Measurements from ENCODE around the gene UBAC2.

The UBAC2 gene

GRCh38 chr13:99299256-99299919 is 98.7 kb downstream of the UBAC2 start:
- DNase-seq, result no peak

GRCh38 chr13:99299920-99300341 is 99.3 kb downstream of the UBAC2 start:
- no peak for DNase-seq

DNA sequence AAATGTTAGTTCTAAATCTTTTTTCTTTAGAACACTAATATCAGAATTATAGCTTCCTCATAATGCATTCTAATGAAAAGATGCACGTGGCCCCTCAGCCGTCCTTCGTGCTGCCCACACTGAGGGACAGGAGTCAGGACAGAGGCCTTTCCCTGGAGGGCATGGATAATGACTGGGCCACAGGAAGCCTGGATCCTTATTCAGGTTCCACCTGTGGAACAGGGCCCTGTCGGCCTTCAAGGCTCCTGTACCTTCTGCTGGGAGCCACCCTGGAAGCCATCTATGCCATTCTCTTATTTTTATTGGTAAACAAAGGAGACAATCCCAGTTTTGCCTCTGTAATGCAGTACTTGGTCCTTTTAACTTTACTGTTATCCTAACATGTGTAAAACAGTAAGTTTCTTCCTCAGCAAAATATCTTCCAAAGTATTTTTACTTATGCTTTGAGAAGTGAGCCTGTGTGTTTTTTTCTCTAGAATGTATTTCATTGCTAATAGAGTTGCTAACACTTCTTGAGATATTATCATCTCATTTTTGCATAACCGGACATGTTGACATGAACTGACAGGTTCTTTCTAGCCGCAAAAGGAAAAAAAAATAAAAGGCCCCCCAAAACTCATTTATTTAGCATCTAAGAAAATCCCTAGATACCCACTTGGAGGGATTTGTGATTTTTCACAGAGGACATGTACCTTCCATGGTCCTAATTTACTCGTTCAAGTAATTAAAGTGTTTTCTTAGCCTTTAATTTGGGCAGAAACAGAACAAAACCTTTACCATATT is 100.6 kb downstream of the UBAC2 start:
- DNase-seq, result no peak

- DNase-seq, result peak in 1 of 2 experiments; percentile 16
These were observed 101.4 kb downstream of the UBAC2 start for GRCh38 chr13:99301913-99302636.

DNA sequence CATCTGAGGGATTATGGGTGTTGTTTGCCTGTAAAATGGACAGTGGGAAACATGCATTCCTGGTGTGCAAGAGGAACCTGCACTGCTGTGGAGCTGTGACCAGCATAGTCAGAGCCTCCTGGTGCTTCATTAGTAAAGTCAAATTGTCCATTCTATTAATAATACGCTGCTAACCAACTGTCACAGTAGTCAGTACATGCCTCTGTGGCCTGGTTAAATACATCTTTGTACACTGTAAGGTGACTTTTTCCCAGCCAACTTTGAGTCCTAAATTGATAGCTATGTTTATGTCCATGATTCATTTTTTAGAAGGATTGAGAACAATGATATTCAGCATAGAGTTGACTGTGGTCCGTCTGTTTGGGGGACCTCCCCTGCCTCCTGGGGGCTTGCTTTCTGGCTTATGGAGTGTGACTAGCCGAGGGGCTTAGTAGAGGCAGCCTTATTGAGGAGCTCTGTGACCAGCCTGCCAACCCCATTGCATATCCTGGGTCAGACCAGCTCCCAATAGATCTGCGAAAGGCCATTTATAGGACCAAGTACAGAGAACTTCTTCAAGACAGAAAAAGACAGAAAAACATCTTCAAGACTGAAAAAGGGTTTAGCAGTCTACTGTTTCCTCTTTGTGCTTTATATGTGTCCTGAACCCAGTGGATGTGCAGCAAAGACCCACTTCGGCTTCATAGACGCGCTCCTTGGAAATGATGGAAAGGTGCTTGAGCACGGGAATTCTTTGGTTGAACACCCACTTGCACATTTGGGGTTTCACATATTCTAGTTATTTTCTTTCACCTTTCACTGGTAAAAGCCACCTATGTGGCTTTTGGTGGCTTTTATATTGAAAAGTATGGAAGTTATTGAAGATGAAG is 102.2 kb downstream of the UBAC2 start:
- DNase-seq, result no peak

- no peak for DNase-seq
These were observed 103.3 kb downstream of the UBAC2 start for GRCh38 chr13:99303863-99304521.

DNA sequence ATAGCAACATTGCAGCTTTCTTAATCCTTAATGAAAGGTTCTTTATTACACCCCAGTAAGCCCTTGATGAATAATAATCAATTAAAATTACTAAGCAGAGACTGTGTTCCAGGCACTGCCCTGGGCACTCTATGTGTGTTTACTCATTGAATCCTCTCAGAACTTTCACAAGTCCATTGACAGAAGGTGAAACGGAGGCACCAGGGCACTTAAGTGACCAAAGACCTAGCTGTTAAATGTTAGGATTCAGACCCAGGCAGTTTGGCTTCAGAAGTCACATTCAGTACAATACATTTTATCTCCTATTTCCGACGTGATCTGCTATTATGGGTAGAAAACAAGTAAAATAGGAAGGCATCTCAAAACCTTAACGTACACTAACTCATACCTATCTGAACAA is 103.9 kb downstream of the UBAC2 start:
- no peak for DNase-seq

DNA sequence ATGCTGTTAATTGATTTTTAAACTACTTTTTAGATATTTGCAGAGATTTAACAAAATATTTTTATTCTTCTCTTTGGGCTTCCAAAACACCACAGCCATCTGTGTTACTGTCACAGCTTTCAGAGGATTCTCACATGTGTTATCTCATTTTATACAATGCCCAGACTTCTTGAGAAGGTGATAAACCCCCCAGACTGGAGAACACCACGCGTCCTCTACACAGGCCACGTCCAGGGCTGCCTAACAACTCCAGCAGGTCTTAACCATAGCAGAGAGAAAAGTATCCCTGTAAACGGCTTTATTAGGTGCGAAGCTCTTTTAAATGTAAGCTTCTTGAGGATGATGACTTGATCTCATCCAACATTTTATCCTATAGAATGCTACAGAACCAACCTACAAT is 104.5 kb downstream of the UBAC2 start:
- no peak for DNase-seq

- no peak for DNase-seq
These were observed 104.9 kb downstream of the UBAC2 start for GRCh38 chr13:99305566-99305965.

GRCh38 chr13:99307247-99307646 is 106.6 kb downstream of the UBAC2 start, which contains the start of gene GPR183:
GPR183 (minus strand) TSS chr13:99307399; CDS start chr13:99296145, 11,254 bp downstream.
- peak; percentile 69 to 71 for DNase-seq

DNA sequence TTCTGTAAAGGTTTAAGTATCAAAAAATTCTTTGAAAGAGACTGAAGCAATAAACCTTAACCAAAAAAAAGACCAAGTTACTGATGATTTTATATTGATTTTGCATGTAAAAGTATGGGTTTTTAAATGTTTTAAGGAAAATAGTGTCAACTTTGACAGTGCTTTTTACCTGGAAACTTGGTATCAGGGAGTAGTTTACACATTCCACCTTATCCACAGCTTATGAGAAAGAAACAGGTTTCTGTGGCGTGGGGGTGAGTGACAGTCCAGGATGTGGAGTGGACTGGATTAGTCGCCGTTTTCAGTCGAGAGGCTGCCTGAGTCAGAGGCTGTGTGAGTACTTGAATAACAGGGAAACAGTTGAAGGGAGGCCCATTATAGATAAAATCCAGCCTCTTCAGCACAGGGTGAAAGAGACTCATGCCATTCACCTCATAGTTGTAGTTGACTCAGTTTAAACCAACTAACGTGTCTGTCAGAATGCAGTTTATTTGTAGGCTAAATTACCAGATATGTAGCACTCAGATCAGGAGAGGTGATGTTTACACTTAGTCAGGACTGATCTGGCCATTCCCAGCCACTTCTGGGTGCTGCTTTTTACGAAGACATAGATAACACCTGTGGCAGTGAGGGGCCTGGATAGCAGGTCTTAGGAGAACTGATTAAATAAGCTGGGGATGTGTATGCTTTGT is 107.1 kb downstream of the UBAC2 start:
- DNase-seq, result peak in 1 of 2 experiments; percentile 7

DNA sequence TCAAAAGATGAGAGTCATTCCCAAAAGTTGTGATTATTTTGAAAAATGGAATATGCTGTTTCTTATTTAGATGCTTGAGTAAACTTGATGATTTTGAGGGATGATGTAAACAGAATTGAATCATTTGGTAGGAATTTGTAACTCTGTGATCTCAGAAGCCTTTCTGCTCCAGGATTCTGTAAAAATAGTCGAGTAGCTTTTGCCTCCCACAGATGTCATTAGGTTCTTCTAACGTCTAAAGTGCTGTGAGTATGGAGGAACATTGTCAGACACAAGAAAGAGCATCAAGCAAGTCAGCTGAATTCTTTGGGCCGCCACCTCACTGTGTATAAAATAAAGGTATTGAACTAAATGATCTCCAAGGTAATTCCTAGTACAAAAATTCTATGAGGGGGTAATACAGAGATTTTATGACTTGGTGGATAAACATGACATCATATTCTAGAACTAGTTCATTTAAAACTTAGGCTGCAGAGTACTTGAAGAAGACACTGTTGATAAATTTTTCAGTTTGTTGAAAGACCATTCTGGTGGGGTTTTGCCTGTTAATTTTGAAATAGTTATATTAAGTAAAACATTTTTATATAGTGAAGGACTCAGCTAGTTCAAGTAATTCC is 107.9 kb downstream of the UBAC2 start:
- DNase-seq, result no peak

DNA sequence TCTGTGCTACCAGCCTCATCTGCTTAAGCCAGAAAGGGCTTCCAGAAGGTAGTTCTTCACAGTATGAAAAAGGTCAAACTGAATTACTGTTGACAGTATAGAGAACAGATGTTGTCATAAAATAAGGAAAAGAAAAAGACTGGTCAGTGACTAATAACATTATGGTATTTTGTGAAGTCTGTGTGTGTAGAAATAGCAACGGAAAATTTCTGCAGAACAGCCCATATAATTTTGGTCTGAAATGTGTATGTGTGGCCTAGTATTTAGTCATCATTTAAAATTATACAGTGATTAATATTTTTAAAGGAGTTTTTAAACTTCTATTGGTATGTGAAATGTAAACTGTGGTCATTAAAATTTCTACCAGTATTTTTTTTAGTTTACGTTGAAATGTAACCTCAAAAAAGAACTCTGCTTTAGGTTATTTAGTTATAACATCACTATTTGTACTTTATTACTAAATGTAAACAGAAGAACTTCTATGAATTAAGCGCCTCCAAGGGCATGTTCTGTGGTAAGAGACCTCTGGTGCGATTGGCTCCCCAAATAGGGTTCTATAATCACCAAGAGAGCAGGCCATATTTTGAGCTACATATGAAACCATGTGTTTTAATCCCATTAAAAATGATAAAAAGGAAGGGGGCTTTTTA is 109.9 kb downstream of the UBAC2 start:
- DNase-seq, result peak; percentile 68 to 78

GRCh38 chr13:99311137-99311536 is 110.5 kb downstream of the UBAC2 start:
- no peak for DNase-seq

DNA sequence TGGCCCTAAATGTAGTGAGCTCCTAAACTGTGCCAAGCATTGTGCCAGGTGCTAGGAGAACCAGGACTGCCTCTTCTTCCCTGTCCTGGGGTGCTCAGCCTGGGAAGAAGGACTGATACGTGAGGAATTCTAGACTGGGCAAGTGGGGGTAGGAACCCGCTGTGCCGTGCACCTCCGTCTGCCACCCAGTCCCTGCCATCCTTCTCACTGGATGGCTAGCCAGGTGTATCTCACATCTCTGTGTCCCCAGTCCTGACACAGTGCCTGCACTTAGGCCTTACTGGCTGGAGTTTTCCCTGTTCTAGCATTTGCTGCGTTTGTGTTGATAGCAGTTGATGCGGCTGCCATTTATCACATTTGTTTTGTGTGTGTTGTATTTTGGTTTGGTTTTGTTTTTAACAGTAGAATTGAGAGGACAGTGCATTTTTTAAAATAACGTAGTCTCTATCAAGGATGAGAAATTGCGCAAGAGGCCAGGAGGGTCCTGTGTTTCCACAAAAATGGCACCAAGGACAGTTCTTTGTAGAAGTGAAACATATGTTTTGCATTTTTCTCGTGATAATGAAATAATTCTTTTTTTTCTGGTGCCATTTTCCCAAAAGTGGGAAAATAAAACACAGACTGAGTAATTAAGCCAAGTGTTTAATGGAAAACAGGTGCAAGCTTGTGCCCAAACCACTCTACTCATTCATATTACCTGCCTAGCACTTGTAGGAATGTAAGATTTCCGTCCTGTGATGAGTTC is 111.3 kb downstream of the UBAC2 start:
- no peak for DNase-seq

- peak; percentile 100 for DNase-seq
These were observed 111.8 kb downstream of the UBAC2 start for GRCh38 chr13:99312493-99312883.

DNA sequence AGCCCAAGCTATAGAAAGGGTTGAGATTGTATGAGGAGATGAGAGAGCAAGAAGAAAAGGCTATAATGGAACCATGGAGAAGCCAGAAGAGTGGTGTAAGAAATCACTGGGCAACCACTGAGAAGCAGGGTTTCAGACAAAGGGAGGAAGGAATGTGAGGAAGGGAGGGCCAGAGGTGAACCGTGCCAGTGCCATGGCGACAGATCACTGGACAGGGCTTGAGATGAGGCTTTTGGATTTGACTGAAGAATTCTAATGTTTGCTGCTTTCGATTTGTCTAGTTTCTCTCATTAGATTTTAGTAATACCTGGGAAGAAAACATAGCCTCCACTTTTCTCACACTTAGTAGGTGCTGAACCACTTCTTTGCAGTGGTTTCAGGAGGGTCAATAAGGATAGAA is 112.8 kb downstream of the UBAC2 start:
- no peak for DNase-seq

- DNase-seq, result no peak
These were observed 113.3 kb downstream of the UBAC2 start for GRCh38 chr13:99313941-99314340.

- DNase-seq, result no peak
These were observed 114.1 kb downstream of the UBAC2 start for GRCh38 chr13:99314640-99315176.

Data from AML-193 (cell line).